ENCODE data around the gene ASTN2.

DNA sequence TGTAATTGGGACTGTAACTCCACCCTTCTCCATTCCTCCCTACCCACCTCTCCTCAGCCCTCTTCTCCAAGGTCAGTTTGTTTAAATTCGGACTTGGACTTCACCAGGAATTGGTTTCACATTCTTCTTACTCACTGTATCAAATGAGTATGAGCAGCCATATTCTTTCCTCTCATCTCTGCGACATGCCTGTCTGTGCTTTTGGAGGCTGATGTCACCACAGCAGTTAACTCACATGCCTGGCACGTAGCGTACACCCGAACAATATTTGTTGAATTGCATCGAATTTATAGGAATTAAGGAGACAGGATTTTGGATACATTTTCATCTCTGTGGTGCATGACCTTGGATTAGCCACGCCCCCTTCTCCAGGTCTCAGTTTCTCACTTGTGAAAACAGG is 291.1 kb downstream of the ASTN2 start:
- TF ChIP-seq, protein P1, sequence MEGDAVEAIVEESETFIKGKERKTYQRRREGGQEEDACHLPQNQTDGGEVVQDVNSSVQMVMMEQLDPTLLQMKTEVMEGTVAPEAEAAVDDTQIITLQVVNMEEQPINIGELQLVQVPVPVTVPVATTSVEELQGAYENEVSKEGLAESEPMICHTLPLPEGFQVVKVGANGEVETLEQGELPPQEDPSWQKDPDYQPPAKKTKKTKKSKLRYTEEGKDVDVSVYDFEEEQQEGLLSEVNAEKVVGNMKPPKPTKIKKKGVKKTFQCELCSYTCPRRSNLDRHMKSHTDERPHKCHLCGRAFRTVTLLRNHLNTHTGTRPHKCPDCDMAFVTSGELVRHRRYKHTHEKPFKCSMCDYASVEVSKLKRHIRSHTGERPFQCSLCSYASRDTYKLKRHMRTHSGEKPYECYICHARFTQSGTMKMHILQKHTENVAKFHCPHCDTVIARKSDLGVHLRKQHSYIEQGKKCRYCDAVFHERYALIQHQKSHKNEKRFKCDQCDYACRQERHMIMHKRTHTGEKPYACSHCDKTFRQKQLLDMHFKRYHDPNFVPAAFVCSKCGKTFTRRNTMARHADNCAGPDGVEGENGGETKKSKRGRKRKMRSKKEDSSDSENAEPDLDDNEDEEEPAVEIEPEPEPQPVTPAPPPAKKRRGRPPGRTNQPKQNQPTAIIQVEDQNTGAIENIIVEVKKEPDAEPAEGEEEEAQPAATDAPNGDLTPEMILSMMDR (IDR thresholded peaks at IDR 0.05; ENCODE audit: low read depth, low read length, missing input control) = no peak
- no peak for TF ChIP-seq YY1 (IDR thresholded peaks at IDR 0.05)
- TF ChIP-seq, protein P2, sequence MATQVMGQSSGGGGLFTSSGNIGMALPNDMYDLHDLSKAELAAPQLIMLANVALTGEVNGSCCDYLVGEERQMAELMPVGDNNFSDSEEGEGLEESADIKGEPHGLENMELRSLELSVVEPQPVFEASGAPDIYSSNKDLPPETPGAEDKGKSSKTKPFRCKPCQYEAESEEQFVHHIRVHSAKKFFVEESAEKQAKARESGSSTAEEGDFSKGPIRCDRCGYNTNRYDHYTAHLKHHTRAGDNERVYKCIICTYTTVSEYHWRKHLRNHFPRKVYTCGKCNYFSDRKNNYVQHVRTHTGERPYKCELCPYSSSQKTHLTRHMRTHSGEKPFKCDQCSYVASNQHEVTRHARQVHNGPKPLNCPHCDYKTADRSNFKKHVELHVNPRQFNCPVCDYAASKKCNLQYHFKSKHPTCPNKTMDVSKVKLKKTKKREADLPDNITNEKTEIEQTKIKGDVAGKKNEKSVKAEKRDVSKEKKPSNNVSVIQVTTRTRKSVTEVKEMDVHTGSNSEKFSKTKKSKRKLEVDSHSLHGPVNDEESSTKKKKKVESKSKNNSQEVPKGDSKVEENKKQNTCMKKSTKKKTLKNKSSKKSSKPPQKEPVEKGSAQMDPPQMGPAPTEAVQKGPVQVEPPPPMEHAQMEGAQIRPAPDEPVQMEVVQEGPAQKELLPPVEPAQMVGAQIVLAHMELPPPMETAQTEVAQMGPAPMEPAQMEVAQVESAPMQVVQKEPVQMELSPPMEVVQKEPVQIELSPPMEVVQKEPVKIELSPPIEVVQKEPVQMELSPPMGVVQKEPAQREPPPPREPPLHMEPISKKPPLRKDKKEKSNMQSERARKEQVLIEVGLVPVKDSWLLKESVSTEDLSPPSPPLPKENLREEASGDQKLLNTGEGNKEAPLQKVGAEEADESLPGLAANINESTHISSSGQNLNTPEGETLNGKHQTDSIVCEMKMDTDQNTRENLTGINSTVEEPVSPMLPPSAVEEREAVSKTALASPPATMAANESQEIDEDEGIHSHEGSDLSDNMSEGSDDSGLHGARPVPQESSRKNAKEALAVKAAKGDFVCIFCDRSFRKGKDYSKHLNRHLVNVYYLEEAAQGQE (IDR thresholded peaks at IDR 0.05) = no peak
- TF ChIP-seq RAD21 (IDR thresholded peaks at IDR 0.05) = no peak
- no peak for TF ChIP-seq GABPA (IDR thresholded peaks at IDR 0.05 in 1 of 2, conservative IDR thresholded peaks at IDR 0.05 in 1 of 2)
- TF ChIP-seq, protein P3, sequence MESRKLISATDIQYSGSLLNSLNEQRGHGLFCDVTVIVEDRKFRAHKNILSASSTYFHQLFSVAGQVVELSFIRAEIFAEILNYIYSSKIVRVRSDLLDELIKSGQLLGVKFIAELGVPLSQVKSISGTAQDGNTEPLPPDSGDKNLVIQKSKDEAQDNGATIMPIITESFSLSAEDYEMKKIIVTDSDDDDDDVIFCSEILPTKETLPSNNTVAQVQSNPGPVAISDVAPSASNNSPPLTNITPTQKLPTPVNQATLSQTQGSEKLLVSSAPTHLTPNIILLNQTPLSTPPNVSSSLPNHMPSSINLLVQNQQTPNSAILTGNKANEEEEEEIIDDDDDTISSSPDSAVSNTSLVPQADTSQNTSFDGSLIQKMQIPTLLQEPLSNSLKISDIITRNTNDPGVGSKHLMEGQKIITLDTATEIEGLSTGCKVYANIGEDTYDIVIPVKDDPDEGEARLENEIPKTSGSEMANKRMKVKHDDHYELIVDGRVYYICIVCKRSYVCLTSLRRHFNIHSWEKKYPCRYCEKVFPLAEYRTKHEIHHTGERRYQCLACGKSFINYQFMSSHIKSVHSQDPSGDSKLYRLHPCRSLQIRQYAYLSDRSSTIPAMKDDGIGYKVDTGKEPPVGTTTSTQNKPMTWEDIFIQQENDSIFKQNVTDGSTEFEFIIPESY (IDR thresholded peaks at IDR 0.05) = no peak
- TF ChIP-seq TAF1 (conservative IDR thresholded peaks at IDR 0.05) = no peak
- TF ChIP-seq EGR1 (IDR thresholded peaks at IDR 0.05; ENCODE audit: low read depth in 2 of 2) = no peak
- no peak for TF ChIP-seq RXRA (IDR thresholded peaks at IDR 0.05)
- TF ChIP-seq JUND (IDR thresholded peaks at IDR 0.05) = no peak

Measured in liver (tissue), 3 donors.